ENCODE results near the gene PSME3IP1. TPM values are rescaled to one million over a fixed set of nuclear protein-coding genes. Genes with fewer than 3 reads are reported as not detected.

The PSME3IP1 gene
- polyA plus RNA-seq, 2 donors: 50.4 to 50.6 TPM

GRCh38 chr16:57130950-57131321 lies 54.9 kb downstream of the PSME3IP1 start:
- no peak overlapping the region for H3K27ac ChIP-seq (ENCODE audit: low read depth in 2 of 2, low read length in 1 of 2)
- no peaks in the 10 kb centered on the region for H3K36me3 ChIP-seq (ENCODE audit: control insufficient read depth in 2 of 2, insufficient read depth in 2 of 2, low read length in 1 of 2)
- H3K27me3 ChIP-seq (ENCODE audit: control insufficient read depth in 1 of 2, insufficient read depth in 2 of 2, low read length in 2 of 2): no peaks in the 10 kb centered on the region
- H3K9me3 ChIP-seq (ENCODE audit: control insufficient read depth in 2 of 2, insufficient read depth in 1 of 2, low read depth in 1 of 2, low read length in 1 of 2): no peaks in the 10 kb centered on the region
- 91 to 94% methylated on average over 6 of the region's 6 CpGs for WGBS, 2 donors
- no peak overlapping the region for H3K4me3 ChIP-seq (ENCODE audit: low read depth in 1 of 2, low read length in 2 of 2)
- H3K4me1 ChIP-seq (ENCODE audit: control insufficient read depth in 2 of 2, insufficient read depth in 2 of 2, low read length in 1 of 2): peaks cover 2 to 5% of the 10 kb centered on the region in 2 donors

DNA sequence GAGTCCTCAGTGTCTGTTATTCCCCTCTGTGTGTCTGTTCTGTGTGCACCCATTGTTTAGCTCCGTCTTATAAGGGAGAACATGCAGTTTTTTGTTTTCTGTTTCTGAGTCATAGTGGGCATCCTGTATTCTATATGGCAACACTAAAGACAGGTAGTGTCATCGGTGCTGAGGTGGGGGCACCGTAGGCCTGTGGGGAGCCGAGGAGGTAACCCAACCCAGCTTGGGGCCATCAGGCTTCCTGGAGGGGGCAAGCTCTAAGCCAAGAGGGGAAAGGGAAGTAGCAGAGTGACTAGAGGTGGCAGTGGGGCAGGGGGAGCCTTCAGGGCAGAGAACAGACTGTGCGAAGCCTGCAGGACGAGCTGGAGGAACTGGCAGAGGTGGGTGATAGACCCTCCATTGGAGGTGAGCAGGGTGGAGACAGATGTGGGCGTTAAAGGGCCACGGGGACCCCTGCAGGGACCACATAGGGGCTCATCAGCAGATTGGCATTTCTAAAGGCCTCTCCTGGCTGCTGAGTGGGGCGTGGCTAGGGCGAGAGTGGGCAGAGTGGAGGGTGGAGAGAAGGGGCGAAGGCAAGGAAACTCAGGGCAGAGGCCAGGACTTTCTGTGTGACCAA lies 57.0 kb downstream of the PSME3IP1 start:
- Histone ChIP-seq H3K4me1 (ENCODE audit: control insufficient read depth in 2 of 2, insufficient read depth in 2 of 2, low read length in 1 of 2) (peaks cover 2 to 5% of the 10 kb centered on the region in 2 donors), H3K4me3 (ENCODE audit: low read depth in 1 of 2, low read length in 2 of 2) (no peak overlapping the region), H3K9me3 (ENCODE audit: control insufficient read depth in 2 of 2, insufficient read depth in 1 of 2, low read depth in 1 of 2, low read length in 1 of 2) (peaks cover 0 to 2% of the 10 kb centered on the region in 2 donors), H3K36me3 (ENCODE audit: control insufficient read depth in 2 of 2, insufficient read depth in 2 of 2, low read length in 1 of 2) (no peaks in the 10 kb centered on the region), H3K27me3 (ENCODE audit: control insufficient read depth in 1 of 2, insufficient read depth in 2 of 2, low read length in 2 of 2) (no peaks in the 10 kb centered on the region), H3K27ac (ENCODE audit: low read depth in 2 of 2, low read length in 1 of 2) (no peak overlapping the region)
- WGBS, 2 donors: 80 to 84% methylated on average over 11 of the region's 11 CpGs

DNA sequence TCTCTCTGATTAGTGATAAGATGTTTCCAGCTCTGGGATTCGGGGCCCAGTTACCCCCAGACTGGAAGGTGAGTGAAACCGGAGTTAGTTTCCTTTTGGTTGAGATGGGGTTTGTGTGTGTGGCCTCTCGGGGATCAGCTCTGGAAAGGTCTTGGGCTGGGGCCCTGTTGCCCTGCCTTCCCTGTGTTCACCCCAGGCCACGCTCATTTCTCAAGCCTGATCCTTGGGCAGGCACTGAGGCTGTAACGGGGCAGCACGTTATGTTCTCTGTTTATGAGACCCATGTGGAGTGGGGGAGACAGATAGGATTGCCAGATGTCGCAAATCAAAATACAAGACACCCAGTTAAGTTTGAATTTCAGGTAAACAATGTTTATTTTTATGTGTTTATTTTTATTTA lies 58.0 kb downstream of the PSME3IP1 start:
- Histone ChIP-seq H3K4me1 (ENCODE audit: control insufficient read depth in 2 of 2, insufficient read depth in 2 of 2, low read length in 1 of 2) (peaks cover 2 to 5% of the 10 kb centered on the region in 2 donors), H3K27me3 (ENCODE audit: control insufficient read depth in 1 of 2, insufficient read depth in 2 of 2, low read length in 2 of 2) (no peaks in the 10 kb centered on the region), H3K27ac (ENCODE audit: low read depth in 2 of 2, low read length in 1 of 2) (no peak overlapping the region), H3K4me3 (ENCODE audit: low read depth in 1 of 2, low read length in 2 of 2) (no peak overlapping the region), H3K9me3 (ENCODE audit: control insufficient read depth in 2 of 2, insufficient read depth in 1 of 2, low read depth in 1 of 2, low read length in 1 of 2) (peaks cover 0 to 2% of the 10 kb centered on the region in 2 donors), H3K36me3 (ENCODE audit: control insufficient read depth in 2 of 2, insufficient read depth in 2 of 2, low read length in 1 of 2) (peaks cover 0 to 2% of the 10 kb centered on the region in 2 donors)
- WGBS, 2 donors: 95 to 97% methylated on average over 7 of the region's 7 CpGs

DNA sequence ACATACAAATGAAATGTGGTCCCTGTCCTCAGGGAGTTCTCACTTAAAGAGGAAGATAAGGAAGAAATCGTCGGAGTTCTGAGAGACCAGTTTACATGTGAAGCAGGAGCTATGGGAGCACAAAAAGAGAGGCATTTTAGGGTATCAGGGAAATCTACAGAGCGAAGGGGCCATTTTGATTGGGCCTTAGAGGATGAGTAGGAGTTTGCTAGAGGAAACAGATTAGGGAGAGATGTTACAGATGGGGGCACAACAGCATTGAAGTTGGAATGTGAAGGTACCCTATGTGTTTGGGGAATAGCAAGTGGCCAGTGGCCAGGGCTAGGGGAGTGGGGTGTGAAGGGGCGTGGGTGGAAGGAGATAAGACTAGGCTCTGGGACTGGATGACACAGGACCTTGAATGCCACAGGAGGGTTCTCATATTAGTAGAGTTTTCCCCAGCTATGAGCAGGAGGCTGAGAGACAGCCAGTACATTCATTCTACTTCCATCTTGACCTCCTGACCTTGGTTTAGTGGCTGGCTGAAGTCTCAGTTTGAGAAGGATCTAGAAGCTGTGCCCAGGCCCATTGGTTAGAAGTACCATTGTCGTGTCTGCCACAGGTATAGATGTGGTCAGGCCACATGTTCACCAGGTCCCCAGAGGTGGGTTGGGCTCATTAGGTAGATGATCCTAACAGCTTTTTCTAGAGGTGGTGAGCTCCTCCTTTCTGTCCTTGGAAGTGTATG lies 58.6 kb downstream of the PSME3IP1 start:
- Histone ChIP-seq H3K27ac (ENCODE audit: low read depth in 2 of 2, low read length in 1 of 2) (no peak overlapping the region), H3K9me3 (ENCODE audit: control insufficient read depth in 2 of 2, insufficient read depth in 1 of 2, low read depth in 1 of 2, low read length in 1 of 2) (peaks cover 0 to 2% of the 10 kb centered on the region in 2 donors), H3K4me3 (ENCODE audit: low read depth in 1 of 2, low read length in 2 of 2) (no peak overlapping the region), H3K36me3 (ENCODE audit: control insufficient read depth in 2 of 2, insufficient read depth in 2 of 2, low read length in 1 of 2) (peaks cover 0 to 3% of the 10 kb centered on the region in 2 donors), H3K27me3 (ENCODE audit: control insufficient read depth in 1 of 2, insufficient read depth in 2 of 2, low read length in 2 of 2) (no peaks in the 10 kb centered on the region), H3K4me1 (ENCODE audit: control insufficient read depth in 2 of 2, insufficient read depth in 2 of 2, low read length in 1 of 2) (peaks cover 0 to 5% of the 10 kb centered on the region in 2 donors)
- WGBS, 2 donors: 90 to 92% methylated on average over 5 of the region's 5 CpGs

- peaks cover 0 to 2% of the 10 kb centered on the region in 2 donors for H3K9me3 ChIP-seq (ENCODE audit: control insufficient read depth in 2 of 2, insufficient read depth in 1 of 2, low read depth in 1 of 2, low read length in 1 of 2)
- H3K36me3 ChIP-seq (ENCODE audit: control insufficient read depth in 2 of 2, insufficient read depth in 2 of 2, low read length in 1 of 2): peaks cover 0 to 10% of the 10 kb centered on the region in 2 donors
- WGBS, 2 donors: 84 to 86% methylated on average over 4 of the region's 4 CpGs
- H3K4me3 ChIP-seq (ENCODE audit: low read depth in 1 of 2, low read length in 2 of 2): no peak overlapping the region
- H3K27ac ChIP-seq (ENCODE audit: low read depth in 2 of 2, low read length in 1 of 2): no peak overlapping the region
- no peaks in the 10 kb centered on the region for H3K27me3 ChIP-seq (ENCODE audit: control insufficient read depth in 1 of 2, insufficient read depth in 2 of 2, low read length in 2 of 2)
- H3K4me1 ChIP-seq (ENCODE audit: control insufficient read depth in 2 of 2, insufficient read depth in 2 of 2, low read length in 1 of 2): no peaks in the 10 kb centered on the region
Observed at GRCh38 chr16:57126411-57126810, 59.4 kb downstream of the PSME3IP1 start.

- H3K36me3 ChIP-seq (ENCODE audit: control insufficient read depth in 2 of 2, insufficient read depth in 2 of 2, low read length in 1 of 2): peaks cover 0 to 12% of the 10 kb centered on the region in 2 donors
- no peaks in the 10 kb centered on the region for H3K4me1 ChIP-seq (ENCODE audit: control insufficient read depth in 2 of 2, insufficient read depth in 2 of 2, low read length in 1 of 2)
- H3K4me3 ChIP-seq (ENCODE audit: low read depth in 1 of 2, low read length in 2 of 2): no peak overlapping the region
- H3K27me3 ChIP-seq (ENCODE audit: control insufficient read depth in 1 of 2, insufficient read depth in 2 of 2, low read length in 2 of 2): no peaks in the 10 kb centered on the region
- H3K9me3 ChIP-seq (ENCODE audit: control insufficient read depth in 2 of 2, insufficient read depth in 1 of 2, low read depth in 1 of 2, low read length in 1 of 2): peaks cover 0 to 2% of the 10 kb centered on the region in 2 donors
- WGBS, 2 donors: 98 to 99% methylated on average over 4 of the region's 4 CpGs
- no peak overlapping the region for H3K27ac ChIP-seq (ENCODE audit: low read depth in 2 of 2, low read length in 1 of 2)
Observed at GRCh38 chr16:57125969-57126368, 59.9 kb downstream of the PSME3IP1 start.

- WGBS, 2 donors: 94 to 99% methylated on average over 4 of the region's 4 CpGs
- no peaks in the 10 kb centered on the region for H3K27me3 ChIP-seq (ENCODE audit: control insufficient read depth in 1 of 2, insufficient read depth in 2 of 2, low read length in 2 of 2)
Observed at GRCh38 chr16:57125376-57125775, 60.5 kb downstream of the PSME3IP1 start.

GRCh38 chr16:57123974-57124674 lies 61.7 kb downstream of the PSME3IP1 start:
- WGBS, 2 donors: 81 to 84% methylated on average over 11 of the region's 11 CpGs
- no peaks in the 10 kb centered on the region for H3K4me1 ChIP-seq (ENCODE audit: control insufficient read depth in 2 of 2, insufficient read depth in 2 of 2, low read length in 1 of 2)
- H3K27ac ChIP-seq (ENCODE audit: low read depth in 2 of 2, low read length in 1 of 2): no peak overlapping the region
- peaks cover 0 to 12% of the 10 kb centered on the region in 2 donors for H3K36me3 ChIP-seq (ENCODE audit: control insufficient read depth in 2 of 2, insufficient read depth in 2 of 2, low read length in 1 of 2)
- H3K9me3 ChIP-seq (ENCODE audit: control insufficient read depth in 2 of 2, insufficient read depth in 1 of 2, low read depth in 1 of 2, low read length in 1 of 2): peaks cover 0 to 2% of the 10 kb centered on the region in 2 donors
- no peaks in the 10 kb centered on the region for H3K27me3 ChIP-seq (ENCODE audit: control insufficient read depth in 1 of 2, insufficient read depth in 2 of 2, low read length in 2 of 2)
- no peak overlapping the region for H3K4me3 ChIP-seq (ENCODE audit: low read depth in 1 of 2, low read length in 2 of 2)

More at GRCh38 chr16:57125376-57125775, 60.5 kb downstream of the PSME3IP1 start:
- Histone ChIP-seq H3K4me1 (ENCODE audit: control insufficient read depth in 2 of 2, insufficient read depth in 2 of 2, low read length in 1 of 2) (no peaks in the 10 kb centered on the region), H3K36me3 (ENCODE audit: control insufficient read depth in 2 of 2, insufficient read depth in 2 of 2, low read length in 1 of 2) (peaks cover 0 to 12% of the 10 kb centered on the region in 2 donors), H3K27ac (ENCODE audit: low read depth in 2 of 2, low read length in 1 of 2) (no peak overlapping the region), H3K4me3 (ENCODE audit: low read depth in 1 of 2, low read length in 2 of 2) (no peak overlapping the region), H3K9me3 (ENCODE audit: control insufficient read depth in 2 of 2, insufficient read depth in 1 of 2, low read depth in 1 of 2, low read length in 1 of 2) (peaks cover 0 to 2% of the 10 kb centered on the region in 2 donors)

- WGBS, 2 donors: 89 to 94% methylated on average over 7 of the region's 7 CpGs
- Histone ChIP-seq H3K4me1 (ENCODE audit: control insufficient read depth in 2 of 2, insufficient read depth in 2 of 2, low read length in 1 of 2) (no peaks in the 10 kb centered on the region), H3K4me3 (ENCODE audit: low read depth in 1 of 2, low read length in 2 of 2) (no peak overlapping the region), H3K27me3 (ENCODE audit: control insufficient read depth in 1 of 2, insufficient read depth in 2 of 2, low read length in 2 of 2) (no peaks in the 10 kb centered on the region), H3K9me3 (ENCODE audit: control insufficient read depth in 2 of 2, insufficient read depth in 1 of 2, low read depth in 1 of 2, low read length in 1 of 2) (peaks cover 0 to 2% of the 10 kb centered on the region in 2 donors), H3K36me3 (ENCODE audit: control insufficient read depth in 2 of 2, insufficient read depth in 2 of 2, low read length in 1 of 2) (peaks cover 0 to 12% of the 10 kb centered on the region in 2 donors), H3K27ac (ENCODE audit: low read depth in 2 of 2, low read length in 1 of 2) (no peak overlapping the region)
Observed at GRCh38 chr16:57123216-57123973, 62.4 kb downstream of the PSME3IP1 start.
